ENCODE results near the gene NR3C2.
A peak's percentile ranks its signal among the peaks of the same experiment; 100 is the strongest.

NR3C2 gene

DNA sequence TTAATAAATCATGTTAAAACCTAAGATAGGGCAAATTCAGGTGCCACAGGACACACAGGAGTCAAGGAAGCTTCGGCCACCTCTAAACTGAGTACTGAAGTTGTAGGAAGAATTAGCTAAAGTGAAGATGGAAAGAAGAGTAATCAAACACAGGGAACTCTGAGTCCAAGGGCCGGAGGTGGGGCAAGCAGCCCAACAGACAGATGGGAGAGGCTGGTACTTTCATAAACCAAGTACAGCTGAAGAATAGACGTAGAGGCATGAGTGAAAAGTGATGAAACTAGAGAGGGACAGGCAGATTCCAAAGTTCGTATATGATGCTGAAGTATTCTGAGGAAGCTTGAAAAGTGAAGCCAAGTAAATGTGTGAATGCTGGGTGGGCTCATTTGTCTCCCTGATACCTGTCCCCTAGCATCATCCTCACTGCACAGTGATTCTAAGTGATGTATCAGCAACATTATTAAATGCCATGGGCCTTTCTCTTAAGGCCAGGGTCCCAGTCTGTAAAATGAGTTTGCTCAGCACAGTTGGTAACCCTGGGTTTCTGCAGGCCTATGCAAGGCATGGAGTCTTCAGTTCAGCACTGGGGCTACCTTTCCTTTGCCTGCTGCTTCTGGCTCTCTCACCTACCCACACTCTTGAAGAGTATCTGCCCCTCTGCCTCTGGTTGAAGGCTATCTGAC lies 203.3 kb downstream of the NR3C2 start:
- no peak overlapping the region for H3K9ac ChIP-seq (ENCODE audit: low read length)
- H3K36me3 ChIP-seq (ENCODE audit: control insufficient read depth, insufficient read depth, low read length, severe bottlenecking) = no peaks in the 10 kb centered on the region
- H3K9me3 ChIP-seq (ENCODE audit: control insufficient read depth, low read length) = no peaks in the 10 kb centered on the region
- H3K27me3 ChIP-seq (replicated peaks; ENCODE audit: control insufficient read depth, insufficient read depth, low read length) = no peaks in the 10 kb centered on the region
- DNase-seq (ENCODE audit: low read depth) = no peak
- no peak overlapping the region for H3K4me3 ChIP-seq (ENCODE audit: low read length)
- peaks cover 11% of the 10 kb centered on the region for H3K4me1 ChIP-seq (ENCODE audit: control insufficient read depth, insufficient read depth, low read length)

GRCh38 chr4:148238086-148238485 lies 204.1 kb downstream of the NR3C2 start:
- H3K4me3 ChIP-seq (ENCODE audit: low read length) = no peak overlapping the region
- peaks cover 11% of the 10 kb centered on the region for H3K4me1 ChIP-seq (ENCODE audit: control insufficient read depth, insufficient read depth, low read length)
- H3K9me3 ChIP-seq (ENCODE audit: control insufficient read depth, low read length) = no peaks in the 10 kb centered on the region
- no peaks in the 10 kb centered on the region for H3K36me3 ChIP-seq (ENCODE audit: control insufficient read depth, insufficient read depth, low read length, severe bottlenecking)
- peak; percentile 19 for DNase-seq (ENCODE audit: low read depth)
- H3K27me3 ChIP-seq (replicated peaks; ENCODE audit: control insufficient read depth, insufficient read depth, low read length) = no peaks in the 10 kb centered on the region
- H3K9ac ChIP-seq (ENCODE audit: low read length) = no peak overlapping the region

DNA sequence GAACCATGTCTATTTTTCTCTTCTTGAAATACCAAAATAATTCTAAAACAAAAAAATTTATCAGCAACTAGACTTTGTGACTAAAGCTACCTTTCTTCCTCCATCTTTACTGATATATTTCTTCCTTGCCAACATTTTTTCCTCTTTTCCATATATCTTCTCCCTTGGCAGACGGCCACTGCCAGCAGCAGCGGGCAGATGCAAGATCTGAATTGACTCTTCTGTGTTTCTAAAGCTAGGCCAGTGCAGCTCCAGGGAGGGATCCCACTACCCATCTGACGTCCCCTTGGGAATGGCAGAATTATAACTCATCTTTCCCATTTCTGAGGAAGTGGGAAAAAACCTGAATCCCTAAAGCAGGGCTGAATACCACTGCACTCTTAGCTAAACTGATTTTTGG lies 206.4 kb downstream of the NR3C2 start:
- DNase-seq (ENCODE audit: low read depth) = no peak
- Histone ChIP-seq H3K36me3 (ENCODE audit: control insufficient read depth, insufficient read depth, low read length, severe bottlenecking) (no peaks in the 10 kb centered on the region), H3K27me3 (replicated peaks; ENCODE audit: control insufficient read depth, insufficient read depth, low read length) (no peaks in the 10 kb centered on the region), H3K9me3 (ENCODE audit: control insufficient read depth, low read length) (no peaks in the 10 kb centered on the region), H3K4me1 (ENCODE audit: control insufficient read depth, insufficient read depth, low read length) (peaks cover 11% of the 10 kb centered on the region), H3K9ac (ENCODE audit: low read length) (no peak overlapping the region), H3K4me3 (ENCODE audit: low read length) (no peak overlapping the region)

DNA sequence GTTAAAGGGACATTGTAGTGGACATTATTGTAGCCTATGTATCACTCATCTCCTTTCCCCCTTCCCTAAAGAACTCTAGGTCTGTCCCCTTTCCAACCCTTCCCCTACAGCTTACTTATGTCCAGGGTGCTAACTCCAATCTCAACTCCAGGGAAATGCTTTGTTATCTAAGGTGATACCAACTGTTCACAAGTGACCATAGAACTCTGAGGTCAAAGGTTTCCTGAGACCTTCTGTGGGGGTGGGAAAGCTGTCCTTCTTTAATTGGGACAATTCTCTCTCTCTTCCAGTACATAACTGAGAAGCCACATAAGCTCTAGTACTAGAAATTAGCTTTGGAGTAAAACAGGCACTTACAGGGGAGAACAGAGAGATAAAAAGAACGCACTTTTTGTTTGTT lies 212.4 kb downstream of the NR3C2 start:
- no peak for DNase-seq (ENCODE audit: low read depth)
- Histone ChIP-seq H3K9ac (ENCODE audit: low read length) (no peak overlapping the region), H3K36me3 (ENCODE audit: control insufficient read depth, insufficient read depth, low read length, severe bottlenecking) (no peaks in the 10 kb centered on the region), H3K9me3 (ENCODE audit: control insufficient read depth, low read length) (no peaks in the 10 kb centered on the region), H3K4me3 (ENCODE audit: low read length) (no peak overlapping the region), H3K27me3 (replicated peaks; ENCODE audit: control insufficient read depth, insufficient read depth, low read length) (no peaks in the 10 kb centered on the region), H3K4me1 (ENCODE audit: control insufficient read depth, insufficient read depth, low read length) (peaks cover 3% of the 10 kb centered on the region)

- H3K4me1 ChIP-seq (ENCODE audit: control insufficient read depth, insufficient read depth, low read length) = peaks cover 3% of the 10 kb centered on the region
- DNase-seq (ENCODE audit: low read depth) = no peak
- no peak overlapping the region for H3K9ac ChIP-seq (ENCODE audit: low read length)
- no peak overlapping the region for H3K4me3 ChIP-seq (ENCODE audit: low read length)
- no peaks in the 10 kb centered on the region for H3K27me3 ChIP-seq (replicated peaks; ENCODE audit: control insufficient read depth, insufficient read depth, low read length)
- no peaks in the 10 kb centered on the region for H3K36me3 ChIP-seq (ENCODE audit: control insufficient read depth, insufficient read depth, low read length, severe bottlenecking)
- H3K9me3 ChIP-seq (ENCODE audit: control insufficient read depth, low read length) = no peaks in the 10 kb centered on the region
Observed at GRCh38 chr4:148229028-148229427, 213.2 kb downstream of the NR3C2 start.

DNA sequence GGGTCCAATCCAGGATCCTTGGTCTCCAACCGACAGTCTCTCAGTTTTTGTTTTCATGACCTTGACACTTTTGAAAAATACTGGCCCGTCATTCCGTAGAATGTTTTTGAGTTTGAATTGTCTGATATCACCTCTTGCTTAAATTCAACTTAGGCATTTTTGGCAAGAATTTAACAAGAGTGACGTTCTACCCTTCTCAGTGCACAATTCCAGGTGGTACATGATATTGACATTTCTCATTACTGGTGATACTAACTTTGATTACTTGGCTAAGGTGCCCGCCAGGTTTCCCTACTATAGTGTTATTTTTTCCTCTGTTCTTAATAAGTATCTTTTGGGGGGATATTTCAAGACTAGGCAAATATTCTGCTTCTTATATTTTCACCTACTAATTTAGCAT lies 215.1 kb downstream of the NR3C2 start:
- no peaks in the 10 kb centered on the region for H3K9me3 ChIP-seq (ENCODE audit: control insufficient read depth, low read length)
- no peak overlapping the region for H3K9ac ChIP-seq (ENCODE audit: low read length)
- no peak for DNase-seq (ENCODE audit: low read depth)
- no peaks in the 10 kb centered on the region for H3K27me3 ChIP-seq (replicated peaks; ENCODE audit: control insufficient read depth, insufficient read depth, low read length)
- peaks cover 3% of the 10 kb centered on the region for H3K4me1 ChIP-seq (ENCODE audit: control insufficient read depth, insufficient read depth, low read length)
- H3K4me3 ChIP-seq (ENCODE audit: low read length) = no peak overlapping the region
- H3K36me3 ChIP-seq (ENCODE audit: control insufficient read depth, insufficient read depth, low read length, severe bottlenecking) = no peaks in the 10 kb centered on the region

DNA sequence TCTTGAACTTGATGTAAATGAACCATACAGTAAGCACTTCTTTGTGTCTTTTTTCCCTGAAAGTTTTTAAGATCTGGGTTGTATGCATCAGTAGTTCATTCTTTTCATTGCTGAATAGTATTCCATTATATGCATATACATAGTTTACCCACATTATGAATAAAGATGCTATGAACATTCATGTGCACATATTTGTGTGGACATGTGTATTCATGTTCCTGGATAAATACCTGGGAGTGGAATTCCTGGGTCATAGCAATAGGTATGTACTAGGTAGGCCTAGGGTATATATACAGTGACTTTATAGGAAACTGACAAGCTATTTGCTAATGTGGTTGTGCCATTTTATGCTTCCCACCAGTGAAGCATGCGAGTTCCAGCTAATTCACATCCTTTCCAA lies 215.9 kb downstream of the NR3C2 start:
- Histone ChIP-seq H3K36me3 (ENCODE audit: control insufficient read depth, insufficient read depth, low read length, severe bottlenecking) (no peaks in the 10 kb centered on the region), H3K4me3 (ENCODE audit: low read length) (no peak overlapping the region), H3K9me3 (ENCODE audit: control insufficient read depth, low read length) (no peaks in the 10 kb centered on the region), H3K9ac (ENCODE audit: low read length) (no peak overlapping the region), H3K4me1 (ENCODE audit: control insufficient read depth, insufficient read depth, low read length) (peaks cover 3% of the 10 kb centered on the region), H3K27me3 (replicated peaks; ENCODE audit: control insufficient read depth, insufficient read depth, low read length) (no peaks in the 10 kb centered on the region)
- DNase-seq (ENCODE audit: low read depth) = no peak

DNA sequence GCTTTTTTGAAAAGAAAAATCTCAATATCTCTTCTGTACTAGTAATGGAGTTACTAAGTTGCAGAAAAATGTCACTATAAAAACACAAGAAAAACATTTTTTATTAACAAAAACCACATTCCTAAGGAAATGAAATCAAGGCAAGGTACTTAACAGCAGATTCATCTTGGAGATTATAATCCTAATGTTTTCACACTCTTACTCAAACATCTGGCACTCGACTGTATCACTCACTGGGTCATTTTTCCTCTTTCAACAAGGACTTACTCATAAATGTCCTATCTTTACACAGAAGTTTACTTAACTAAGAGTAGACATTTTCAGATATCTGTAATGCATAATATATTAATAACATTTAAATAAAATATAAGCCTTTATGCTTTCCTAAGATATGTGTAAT lies 216.6 kb downstream of the NR3C2 start:
- no peak for DNase-seq (ENCODE audit: low read depth)
- Histone ChIP-seq H3K9ac (ENCODE audit: low read length) (no peak overlapping the region), H3K4me3 (ENCODE audit: low read length) (no peak overlapping the region), H3K9me3 (ENCODE audit: control insufficient read depth, low read length) (no peaks in the 10 kb centered on the region), H3K36me3 (ENCODE audit: control insufficient read depth, insufficient read depth, low read length, severe bottlenecking) (no peaks in the 10 kb centered on the region), H3K4me1 (ENCODE audit: control insufficient read depth, insufficient read depth, low read length) (peaks cover 3% of the 10 kb centered on the region), H3K27me3 (replicated peaks; ENCODE audit: control insufficient read depth, insufficient read depth, low read length) (no peaks in the 10 kb centered on the region)

DNA sequence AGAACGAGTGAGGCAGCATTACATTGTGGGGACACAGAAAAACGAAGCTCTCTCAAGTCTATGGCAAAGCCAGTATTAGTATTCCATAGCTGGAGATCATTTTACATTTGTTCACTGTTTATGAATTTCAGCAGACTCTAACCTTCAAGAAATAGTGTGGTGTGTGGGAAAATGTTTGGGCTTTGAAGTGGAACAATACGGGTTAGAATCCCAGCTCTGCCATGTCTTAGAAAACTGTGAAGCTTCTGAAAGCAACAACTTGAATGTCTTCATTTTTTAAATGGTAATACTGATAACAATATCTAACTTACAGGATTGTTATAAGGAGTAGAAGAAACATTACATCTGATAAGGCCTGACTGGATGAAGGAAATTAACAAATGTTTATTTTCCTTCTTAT lies 217.7 kb downstream of the NR3C2 start:
- H3K4me3 ChIP-seq (ENCODE audit: low read length) = no peak overlapping the region
- H3K4me1 ChIP-seq (ENCODE audit: control insufficient read depth, insufficient read depth, low read length) = peaks cover 3% of the 10 kb centered on the region
- H3K36me3 ChIP-seq (ENCODE audit: control insufficient read depth, insufficient read depth, low read length, severe bottlenecking) = no peaks in the 10 kb centered on the region
- no peaks in the 10 kb centered on the region for H3K9me3 ChIP-seq (ENCODE audit: control insufficient read depth, low read length)
- H3K9ac ChIP-seq (ENCODE audit: low read length) = no peak overlapping the region
- DNase-seq (ENCODE audit: low read depth) = no peak
- H3K27me3 ChIP-seq (replicated peaks; ENCODE audit: control insufficient read depth, insufficient read depth, low read length) = no peaks in the 10 kb centered on the region

GRCh38 chr4:148222991-148223660 lies 219.1 kb downstream of the NR3C2 start:
- no peak for DNase-seq (ENCODE audit: low read depth)
- no peak overlapping the region for H3K4me3 ChIP-seq (ENCODE audit: low read length)
- no peaks in the 10 kb centered on the region for H3K9me3 ChIP-seq (ENCODE audit: control insufficient read depth, low read length)
- H3K4me1 ChIP-seq (ENCODE audit: control insufficient read depth, insufficient read depth, low read length) = peaks cover 3% of the 10 kb centered on the region
- H3K36me3 ChIP-seq (ENCODE audit: control insufficient read depth, insufficient read depth, low read length, severe bottlenecking) = no peaks in the 10 kb centered on the region
- no peaks in the 10 kb centered on the region for H3K27me3 ChIP-seq (replicated peaks; ENCODE audit: control insufficient read depth, insufficient read depth, low read length)
- H3K9ac ChIP-seq (ENCODE audit: low read length) = no peak overlapping the region

DNA sequence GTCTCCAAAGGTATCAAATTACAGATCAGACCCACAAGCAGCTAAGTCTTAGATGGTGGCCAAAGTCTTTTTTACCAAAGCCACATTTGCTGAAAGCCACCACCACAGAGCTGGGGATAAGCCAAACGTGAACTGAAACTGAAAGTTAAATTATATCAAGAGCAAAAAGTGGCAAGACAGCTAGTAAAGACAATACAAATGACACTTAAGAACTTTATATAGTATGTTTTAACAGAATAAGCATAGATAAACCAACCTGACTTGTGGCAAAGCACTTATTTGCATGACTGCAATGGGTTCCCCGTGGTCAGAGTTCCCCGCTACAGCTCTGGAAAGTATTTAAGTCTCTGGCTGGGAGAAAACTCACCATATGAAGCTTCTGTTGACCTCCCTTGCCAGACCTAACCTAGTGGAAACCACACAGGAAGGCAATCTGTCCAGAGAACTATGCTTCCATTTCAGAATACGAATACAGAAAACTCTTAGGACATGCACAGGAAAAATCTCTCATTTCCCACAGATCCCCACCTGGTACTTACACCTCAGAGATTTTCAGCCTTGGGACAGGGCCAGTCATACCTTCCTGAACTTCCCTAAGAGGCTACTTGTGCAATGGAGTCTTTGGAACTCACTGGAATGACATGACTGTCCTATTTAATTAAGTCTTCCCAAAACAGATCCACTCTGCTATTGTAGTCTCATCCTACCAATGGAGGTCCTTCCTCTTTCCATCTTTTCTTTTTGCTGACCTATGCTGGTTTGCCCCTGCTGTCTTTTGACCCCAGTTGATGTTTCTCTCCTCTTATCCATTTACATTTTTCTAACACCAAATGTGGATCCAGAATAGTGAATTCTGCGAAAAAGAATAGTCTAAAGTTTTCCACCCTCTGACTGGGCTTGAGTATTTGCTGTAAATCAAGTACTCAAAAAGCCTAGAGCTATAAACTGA lies 225.1 kb downstream of the NR3C2 start:
- peak; percentile 3 for DNase-seq (ENCODE audit: low read depth)
- H3K9ac ChIP-seq (ENCODE audit: low read length) = no peak overlapping the region
- H3K4me3 ChIP-seq (ENCODE audit: low read length) = peak overlapping the region; percentile 49
- H3K27me3 ChIP-seq (replicated peaks; ENCODE audit: control insufficient read depth, insufficient read depth, low read length) = no peaks in the 10 kb centered on the region
- H3K9me3 ChIP-seq (ENCODE audit: control insufficient read depth, low read length) = no peaks in the 10 kb centered on the region
- no peaks in the 10 kb centered on the region for H3K36me3 ChIP-seq (ENCODE audit: control insufficient read depth, insufficient read depth, low read length, severe bottlenecking)
- H3K4me1 ChIP-seq (ENCODE audit: control insufficient read depth, insufficient read depth, low read length) = no peaks in the 10 kb centered on the region

Measured in adipocyte (in vitro differentiated cells).